Measurements from ENCODE around the gene MOB3C. TPM values are rescaled to one million over a fixed set of nuclear protein-coding genes. Genes with fewer than 3 reads are reported as not detected.

MOB3C gene
- total RNA-seq, 1 experiment from 2014 or later: 13.2 TPM

GRCh38 chr1:46650491-46650890, 33.9 kb upstream of the MOB3C start:
- Histone ChIP-seq H3K4me1 (ENCODE audit: insufficient read depth, low read length) (peaks cover 12% of the 10 kb centered on the region), H3K9ac (ENCODE audit: low read length) (no peak overlapping the region), H4K20me1 (ENCODE audit: low read length) (no peaks in the 10 kb centered on the region), H3K4me2 (ENCODE audit: low read length) (no peak overlapping the region), H3K79me2 (ENCODE audit: low read length) (no peaks in the 10 kb centered on the region), H3K9me2 (replicated peaks; ENCODE audit: low read length) (no peaks in the 10 kb centered on the region), H3K4me3 (ENCODE audit: low read length) (no peak overlapping the region), H3K27ac (ENCODE audit: low read length) (no peak overlapping the region), H3K36me3 (ENCODE audit: low read depth, low read length) (peaks cover 44% of the 10 kb centered on the region), H3K9me3 (ENCODE audit: low read length) (peaks cover 10% of the 10 kb centered on the region), H3K27me3 (ENCODE audit: low read length) (no peaks in the 10 kb centered on the region), H2AFZ (ENCODE audit: low read length) (no peak overlapping the region), H3F3A (ENCODE audit: low read length, unreplicated experiment) (peaks cover 4% of the 10 kb centered on the region)
- intact Hi-C loops (cut with micrococcal nuclease): no loop called here
- TF ChIP-seq, protein P1, sequence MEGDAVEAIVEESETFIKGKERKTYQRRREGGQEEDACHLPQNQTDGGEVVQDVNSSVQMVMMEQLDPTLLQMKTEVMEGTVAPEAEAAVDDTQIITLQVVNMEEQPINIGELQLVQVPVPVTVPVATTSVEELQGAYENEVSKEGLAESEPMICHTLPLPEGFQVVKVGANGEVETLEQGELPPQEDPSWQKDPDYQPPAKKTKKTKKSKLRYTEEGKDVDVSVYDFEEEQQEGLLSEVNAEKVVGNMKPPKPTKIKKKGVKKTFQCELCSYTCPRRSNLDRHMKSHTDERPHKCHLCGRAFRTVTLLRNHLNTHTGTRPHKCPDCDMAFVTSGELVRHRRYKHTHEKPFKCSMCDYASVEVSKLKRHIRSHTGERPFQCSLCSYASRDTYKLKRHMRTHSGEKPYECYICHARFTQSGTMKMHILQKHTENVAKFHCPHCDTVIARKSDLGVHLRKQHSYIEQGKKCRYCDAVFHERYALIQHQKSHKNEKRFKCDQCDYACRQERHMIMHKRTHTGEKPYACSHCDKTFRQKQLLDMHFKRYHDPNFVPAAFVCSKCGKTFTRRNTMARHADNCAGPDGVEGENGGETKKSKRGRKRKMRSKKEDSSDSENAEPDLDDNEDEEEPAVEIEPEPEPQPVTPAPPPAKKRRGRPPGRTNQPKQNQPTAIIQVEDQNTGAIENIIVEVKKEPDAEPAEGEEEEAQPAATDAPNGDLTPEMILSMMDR (conservative IDR thresholded peaks at IDR 0.05; ENCODE audit: low read depth, low read length): no peak
- TF ChIP-seq EZH2 (IDR thresholded peaks at IDR 0.05; ENCODE audit: low read length, unreplicated experiment): no peak
- TF ChIP-seq EZH2phosphoT487 (IDR thresholded peaks at IDR 0.05; ENCODE audit: borderline replicate concordance, low read length): no peak
- BruUV-seq (replicated peaks): no TSS peak
- ChIA-PET POLR2A (ENCODE audit: unreplicated experiment) (no interaction called here), CTCF (no interaction called here)
- ATAC-seq (no peak), DNase-seq (no peak)

DNA sequence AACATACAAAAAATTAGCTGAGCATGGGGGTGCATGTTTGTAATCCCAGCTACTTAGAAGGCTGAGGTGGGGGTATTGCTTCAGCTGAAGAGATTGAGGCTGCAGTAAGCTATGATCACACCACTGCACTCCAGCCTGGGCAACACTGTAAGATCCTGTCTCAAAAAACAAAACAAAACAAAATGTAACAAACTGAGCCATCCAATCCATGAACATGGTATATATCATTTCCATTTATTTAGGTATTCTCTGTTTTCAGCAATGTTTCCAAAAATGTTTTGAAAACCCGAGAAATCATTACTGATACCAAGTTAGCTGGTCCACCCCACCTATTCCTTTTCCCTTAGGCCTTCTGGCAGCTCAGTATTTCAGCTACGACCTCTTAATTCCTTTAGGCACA, 33.2 kb upstream of the MOB3C start:
- H3K9me2 ChIP-seq (replicated peaks; ENCODE audit: low read length): no peaks in the 10 kb centered on the region
- TF ChIP-seq, protein P1 (conservative IDR thresholded peaks at IDR 0.05; ENCODE audit: low read depth, low read length): no peak
- no peak for TF ChIP-seq EZH2phosphoT487 (IDR thresholded peaks at IDR 0.05; ENCODE audit: borderline replicate concordance, low read length)
- TF ChIP-seq EZH2 (IDR thresholded peaks at IDR 0.05; ENCODE audit: low read length, unreplicated experiment): no peak
- CTCF ChIA-PET: no interaction called here
- H3K9ac ChIP-seq (ENCODE audit: low read length): no peak overlapping the region
- H2AFZ ChIP-seq (ENCODE audit: low read length): no peak overlapping the region
- H3K27ac ChIP-seq (ENCODE audit: low read length): no peak overlapping the region
- H3K4me2 ChIP-seq (ENCODE audit: low read length): no peak overlapping the region
- intact Hi-C loops (cut with micrococcal nuclease): no loop called here
- H3K4me1 ChIP-seq (ENCODE audit: insufficient read depth, low read length): peaks cover 12% of the 10 kb centered on the region
- no peak for DNase-seq
- no peak for ATAC-seq
- peaks cover 10% of the 10 kb centered on the region for H3K9me3 ChIP-seq (ENCODE audit: low read length)
- no peaks in the 10 kb centered on the region for H4K20me1 ChIP-seq (ENCODE audit: low read length)
- H3K4me3 ChIP-seq (ENCODE audit: low read length): no peak overlapping the region; the same call in 1 of the 2 replicates
- no TSS peak for BruUV-seq (replicated peaks)
- H3K36me3 ChIP-seq (ENCODE audit: low read depth, low read length): peaks cover 38% of the 10 kb centered on the region
- POLR2A ChIA-PET (ENCODE audit: unreplicated experiment): no interaction called here
- peaks cover 4% of the 10 kb centered on the region for H3F3A ChIP-seq (ENCODE audit: low read length, unreplicated experiment)
- H3K27me3 ChIP-seq (ENCODE audit: low read length): no peaks in the 10 kb centered on the region
- H3K79me2 ChIP-seq (ENCODE audit: low read length): no peaks in the 10 kb centered on the region

DNA sequence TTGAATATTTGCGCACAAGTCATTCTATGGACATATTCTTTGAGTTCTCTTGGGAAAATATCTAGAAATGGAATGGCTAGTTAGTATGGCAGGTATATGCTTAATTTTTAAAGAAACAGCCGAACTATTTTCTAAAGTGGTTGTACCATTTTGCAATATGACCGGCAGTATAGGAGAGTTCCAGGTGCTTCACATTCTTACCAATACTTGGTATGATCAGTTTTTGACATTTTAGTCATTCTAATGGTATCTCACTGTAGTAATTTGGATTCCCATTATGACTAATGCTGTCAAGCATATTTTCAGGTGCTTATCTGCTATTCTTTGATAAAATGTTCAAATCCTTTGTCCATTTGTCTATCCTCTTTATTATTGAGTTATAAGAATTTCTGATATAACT, 31.0 kb upstream of the MOB3C start:
- DNase-seq (no peak), ATAC-seq (no peak)
- no peak overlapping the region for H3K27ac ChIP-seq (ENCODE audit: low read length)
- H3K36me3 ChIP-seq (ENCODE audit: low read depth, low read length): peaks cover 34% of the 10 kb centered on the region
- H3K4me2 ChIP-seq (ENCODE audit: low read length): no peak overlapping the region
- ChIA-PET POLR2A (ENCODE audit: unreplicated experiment) (interaction anchor here (0.7 kb wide), 1 partner anchor 48 kb away, joined by 4 read pairs; no protein-coding TSS in a partner anchor), CTCF (no interaction called here)
- H4K20me1 ChIP-seq (ENCODE audit: low read length): no peaks in the 10 kb centered on the region
- no peaks in the 10 kb centered on the region for H3K9me2 ChIP-seq (replicated peaks; ENCODE audit: low read length)
- no peak overlapping the region for H3K9ac ChIP-seq (ENCODE audit: low read length)
- TF ChIP-seq, protein P1 (conservative IDR thresholded peaks at IDR 0.05; ENCODE audit: low read depth, low read length): no peak
- no peak for TF ChIP-seq EZH2phosphoT487 (IDR thresholded peaks at IDR 0.05; ENCODE audit: borderline replicate concordance, low read length)
- no peak for TF ChIP-seq EZH2 (IDR thresholded peaks at IDR 0.05; ENCODE audit: low read length, unreplicated experiment)
- H3K4me3 ChIP-seq (ENCODE audit: low read length): no peak overlapping the region
- H3K27me3 ChIP-seq (ENCODE audit: low read length): no peaks in the 10 kb centered on the region
- H2AFZ ChIP-seq (ENCODE audit: low read length): no peak overlapping the region
- no TSS peak for BruUV-seq (replicated peaks)
- intact Hi-C loops (cut with micrococcal nuclease): no loop called here
- H3K79me2 ChIP-seq (ENCODE audit: low read length): no peaks in the 10 kb centered on the region
- peaks cover 20% of the 10 kb centered on the region for H3K4me1 ChIP-seq (ENCODE audit: insufficient read depth, low read length)
- H3F3A ChIP-seq (ENCODE audit: low read length, unreplicated experiment): peaks cover 4% of the 10 kb centered on the region
- peaks cover 10% of the 10 kb centered on the region for H3K9me3 ChIP-seq (ENCODE audit: low read length)
